ENCODE results near the gene STX12. TPM values are rescaled to one million over a fixed set of nuclear protein-coding genes. Genes with fewer than 3 reads are reported as not detected.
A peak's percentile ranks its signal among the peaks of the same experiment; 100 is the strongest.

STX12 gene
- total RNA-seq, 1 experiment from 2014 or later, result 9.9 TPM

DNA sequence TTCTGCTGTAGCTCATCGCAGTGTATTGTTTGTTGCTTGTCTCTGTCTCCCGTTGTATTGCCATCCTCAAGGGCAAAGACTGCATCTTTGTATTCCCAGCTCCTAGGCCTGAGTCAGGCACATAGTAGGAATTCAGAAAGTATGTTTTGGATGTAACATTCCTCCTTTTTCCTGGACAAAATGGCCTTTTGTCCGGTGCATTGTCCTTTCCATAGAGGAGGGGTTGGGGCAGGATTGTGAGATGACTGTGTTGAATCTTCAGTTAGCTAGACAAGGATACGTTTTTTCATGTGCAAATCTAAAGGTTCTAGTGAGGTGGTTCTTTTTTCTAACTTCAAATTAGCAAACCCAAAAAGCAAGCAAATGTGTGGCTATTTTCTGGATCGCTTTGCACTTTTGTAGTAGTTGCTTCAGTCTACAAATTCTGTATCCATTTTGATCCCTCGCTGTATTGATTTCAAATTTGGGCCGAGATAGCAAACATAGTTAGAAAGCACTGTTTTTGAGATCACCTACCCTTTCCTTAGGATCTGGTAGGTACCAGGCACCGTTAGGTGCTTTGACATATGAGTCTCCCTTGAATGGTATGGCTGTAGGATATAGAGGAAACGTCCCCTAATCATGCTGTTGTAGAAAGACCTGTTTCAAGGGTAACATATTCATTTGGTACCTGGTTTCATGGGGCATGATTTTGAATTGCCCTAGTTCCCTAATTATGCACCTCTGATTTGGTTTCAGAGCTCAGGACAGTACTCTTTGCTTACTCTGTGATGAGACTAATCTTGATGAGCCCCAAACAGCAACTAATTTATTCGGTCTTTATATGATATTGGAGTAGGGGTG lies 58.8 kb downstream of the STX12 start:
- DNase-seq, result no peak
- H3K27me3 ChIP-seq (ENCODE audit: insufficient read depth, low read length), result no peaks in the 10 kb centered on the region
- no peak overlapping the region for H4K8ac ChIP-seq (replicated peaks; ENCODE audit: insufficient read length, low read depth, low read length)

More for the DNA sequence above, 58.8 kb downstream of the STX12 start:
- Histone ChIP-seq H4K20me1 (ENCODE audit: control insufficient read depth, insufficient read depth, insufficient read length) (no peaks in the 10 kb centered on the region), H3K9me3 (ENCODE audit: control insufficient read depth, low read depth, low read length) (no peaks in the 10 kb centered on the region), H2AK5ac (ENCODE audit: insufficient read length, low read length) (no peak overlapping the region), H2BK12ac (ENCODE audit: insufficient read length, low read depth, low read length) (peak overlapping the region; percentile 77), H3K79me2 (ENCODE audit: insufficient read depth, low read length) (peaks cover 23% of the 10 kb centered on the region), H3K4me1 (ENCODE audit: insufficient read depth, low read length) (no peaks in the 10 kb centered on the region), H3K23ac (ENCODE audit: insufficient read length, low read depth, low read length) (no peak overlapping the region), H2BK120ac (ENCODE audit: low read depth, low read length, poor library complexity, severe bottlenecking) (peak overlapping the region; percentile 95), H2BK5ac (ENCODE audit: insufficient read length, low read length) (no peak overlapping the region), H3K4ac (ENCODE audit: low read depth, low read length) (peak overlapping the region; percentile 84; the same call in 1 of the 2 replicates), H4K91ac (ENCODE audit: insufficient read length, low read depth, low read length) (peak overlapping the region; percentile 97), H3K18ac (ENCODE audit: insufficient read length, low read depth, low read length) (no peak overlapping the region), H3K4me2 (ENCODE audit: insufficient read depth, insufficient read length, low read length) (peak overlapping the region; percentile 97), H2BK15ac (ENCODE audit: low read depth, low read length) (peak overlapping the region; percentile 87; the same call in 1 of the 2 replicates), H3K79me1 (ENCODE audit: insufficient read depth, low read depth, low read length, poor library complexity, severe bottlenecking) (peaks cover 6% of the 10 kb centered on the region), H3T11ph (ENCODE audit: low read length) (no peak overlapping the region), H3K56ac (ENCODE audit: insufficient read length, low read depth, low read length) (peak overlapping the region; percentile 56), H2BK20ac (ENCODE audit: low read depth, low read length, poor library complexity, severe bottlenecking) (no peak overlapping the region), H3K14ac (ENCODE audit: insufficient read depth, low read length) (no peak overlapping the region), H3K9ac (ENCODE audit: extremely low read depth, insufficient read length, low read length) (peak overlapping the region; percentile 97), H3K23me2 (ENCODE audit: insufficient read length, low read depth, low read length, poor library complexity, severe bottlenecking) (no peaks in the 10 kb centered on the region), H4K5ac (ENCODE audit: insufficient read length, low read depth, low read length) (peak overlapping the region; percentile 99), H2AFZ (ENCODE audit: low read length) (no peak overlapping the region), H3K27ac (ENCODE audit: insufficient read length, low read depth, low read length) (no peak overlapping the region)
- Mint-ChIP-seq H3K4me3 (peak overlapping the region; percentile 94 to 95), H3K27me3 (ENCODE audit: low read depth) (no peaks in the 10 kb centered on the region), H3K9me3 (no peaks in the 10 kb centered on the region), H3K4me1 (peaks cover 11 to 14% of the 10 kb centered on the region in 2 experiments), H3K27ac (peak overlapping the region; percentile 98 to 100 (median 99); a peak in 6 of 7 replicates), H3K36me3 (ENCODE audit: insufficient read depth in 1 of 3, low read depth in 3 of 3) (peaks cover 8 to 33% (median 26%) of the 10 kb centered on the region in 3 experiments; a peak in 6 of 7 replicates)
- TF ChIP-seq, protein P1, sequence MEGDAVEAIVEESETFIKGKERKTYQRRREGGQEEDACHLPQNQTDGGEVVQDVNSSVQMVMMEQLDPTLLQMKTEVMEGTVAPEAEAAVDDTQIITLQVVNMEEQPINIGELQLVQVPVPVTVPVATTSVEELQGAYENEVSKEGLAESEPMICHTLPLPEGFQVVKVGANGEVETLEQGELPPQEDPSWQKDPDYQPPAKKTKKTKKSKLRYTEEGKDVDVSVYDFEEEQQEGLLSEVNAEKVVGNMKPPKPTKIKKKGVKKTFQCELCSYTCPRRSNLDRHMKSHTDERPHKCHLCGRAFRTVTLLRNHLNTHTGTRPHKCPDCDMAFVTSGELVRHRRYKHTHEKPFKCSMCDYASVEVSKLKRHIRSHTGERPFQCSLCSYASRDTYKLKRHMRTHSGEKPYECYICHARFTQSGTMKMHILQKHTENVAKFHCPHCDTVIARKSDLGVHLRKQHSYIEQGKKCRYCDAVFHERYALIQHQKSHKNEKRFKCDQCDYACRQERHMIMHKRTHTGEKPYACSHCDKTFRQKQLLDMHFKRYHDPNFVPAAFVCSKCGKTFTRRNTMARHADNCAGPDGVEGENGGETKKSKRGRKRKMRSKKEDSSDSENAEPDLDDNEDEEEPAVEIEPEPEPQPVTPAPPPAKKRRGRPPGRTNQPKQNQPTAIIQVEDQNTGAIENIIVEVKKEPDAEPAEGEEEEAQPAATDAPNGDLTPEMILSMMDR (conservative IDR thresholded peaks at IDR 0.05), result no peak
- no CpG with 5 or more reads among the region's 10 CpGs for WGBS (ENCODE audit: extremely low coverage, insufficient read length, low lambda C conversion rate)
